GM19099 (cell line): ENCODE measurements around the gene LINGO3.

Experiments
- POLR2A ChIP-seq: IDR thresholded peaks from 3 replicates; pipeline ENCODE4 v1.6.1; 2011; ENCODE audit warnings: low read depth; ENCODE audit not compliant: insufficient read length; ENCODE audit errors: extremely low read depth

Gene LINGO3

GRCh38 chr19:2321565-2322283 lies 13.8 kb upstream of the LINGO3 start:
- TF ChIP-seq POLR2A, result no peak

DNA sequence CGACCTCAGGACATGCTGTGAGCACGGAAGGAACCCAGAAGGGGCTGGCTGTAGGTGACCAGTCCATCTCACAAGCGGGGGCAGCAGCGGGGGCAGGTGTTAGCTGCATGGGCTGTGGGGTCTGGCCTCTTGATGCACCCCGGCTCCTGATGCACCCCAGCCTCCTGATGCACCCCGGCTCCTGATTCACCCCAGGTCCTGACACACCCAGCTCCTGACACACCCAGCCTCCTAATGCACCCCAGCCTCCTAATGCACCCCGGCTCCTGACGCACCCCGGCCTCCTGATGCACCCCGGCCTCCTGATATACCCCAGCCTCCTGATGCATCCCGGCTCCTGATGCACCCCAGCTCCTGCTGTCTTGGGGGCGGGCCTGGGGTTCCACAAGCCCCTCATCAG lies 13.0 kb upstream of the LINGO3 start:
- no peak for TF ChIP-seq POLR2A

DNA sequence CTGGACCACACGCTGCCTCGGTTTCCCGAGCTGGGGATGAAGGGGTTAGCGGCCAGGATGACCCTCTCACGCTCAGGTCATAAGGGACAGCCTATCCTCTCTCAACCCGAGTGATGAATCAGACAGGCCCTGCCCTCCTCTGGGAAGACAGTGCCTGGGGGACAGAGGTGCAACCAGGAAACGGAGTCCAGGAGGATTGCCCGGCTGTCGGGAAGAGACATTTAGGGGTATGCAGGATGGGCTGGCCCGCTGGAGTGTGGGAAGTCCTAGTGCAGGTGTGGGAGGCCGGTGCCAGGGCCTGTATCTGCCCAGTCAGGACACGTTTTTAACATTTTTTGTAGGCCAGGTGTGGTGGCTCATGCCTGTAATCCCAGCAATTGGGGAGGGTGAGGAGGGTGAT lies 12.1 kb upstream of the LINGO3 start:
- TF ChIP-seq POLR2A, result no peak

GRCh38 chr19:2319551-2319950 lies 11.6 kb upstream of the LINGO3 start:
- no peak for TF ChIP-seq POLR2A

DNA sequence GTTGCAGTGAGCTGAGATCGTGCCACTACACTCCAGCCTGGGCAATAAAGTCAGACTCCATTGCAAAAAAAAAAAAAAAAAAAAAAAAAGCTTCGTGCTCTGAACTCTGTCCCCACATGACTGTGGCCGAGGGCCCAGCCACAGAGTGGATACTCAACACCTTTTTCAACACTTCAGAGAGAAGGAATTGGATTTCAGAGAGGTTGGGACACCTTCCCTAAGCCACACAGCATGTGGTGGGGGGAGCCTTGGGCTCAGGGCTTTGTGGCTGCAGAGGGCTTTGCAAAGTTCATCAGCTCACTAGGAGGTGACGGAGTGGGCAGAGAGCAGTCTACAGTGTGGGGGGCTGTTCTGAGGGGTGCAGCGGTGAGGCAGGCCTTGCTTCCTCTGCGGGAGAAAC lies 11.0 kb upstream of the LINGO3 start:
- TF ChIP-seq POLR2A, result no peak

DNA sequence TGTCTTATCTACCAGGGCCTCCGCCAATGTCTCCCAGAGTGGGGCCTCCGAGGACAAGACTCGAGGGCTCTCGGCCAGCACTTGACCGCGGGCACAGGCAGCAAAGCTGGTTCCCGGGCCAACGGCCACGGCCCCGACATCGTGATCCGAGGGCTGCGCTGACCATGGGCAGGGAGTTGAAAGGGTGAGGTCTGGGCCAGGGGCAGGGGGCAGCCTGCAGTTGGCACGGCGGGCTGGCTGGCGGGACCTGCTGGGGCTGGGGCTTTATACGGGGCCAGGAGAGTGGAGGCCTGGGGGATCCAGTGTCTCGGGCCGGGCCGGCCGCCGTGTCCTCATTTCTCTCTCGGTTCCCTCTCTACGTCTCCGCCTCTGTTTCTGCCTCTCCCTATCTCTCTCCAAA lies 9.8 kb upstream of the LINGO3 start:
- no peak for TF ChIP-seq POLR2A

DNA sequence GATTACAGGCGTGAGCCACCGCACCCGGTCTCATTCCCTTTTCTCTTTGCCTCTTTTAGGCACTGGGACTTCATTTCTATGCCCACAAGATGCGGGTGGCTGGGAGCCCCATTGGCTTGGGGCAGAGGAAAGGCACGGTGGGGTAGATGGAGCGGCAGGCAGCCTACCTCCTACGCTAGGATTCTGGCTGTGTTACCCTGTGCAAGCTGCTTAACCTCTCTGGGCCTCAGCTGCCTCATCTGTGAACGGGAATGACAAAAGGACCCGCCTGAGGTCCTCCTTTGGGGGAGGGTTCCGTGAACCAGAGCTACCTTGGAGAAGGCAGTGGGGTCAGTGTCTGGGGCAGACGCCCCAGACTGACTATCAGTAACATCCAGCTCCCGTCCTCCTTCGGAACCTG lies 9.3 kb upstream of the LINGO3 start:
- no peak for TF ChIP-seq POLR2A

DNA sequence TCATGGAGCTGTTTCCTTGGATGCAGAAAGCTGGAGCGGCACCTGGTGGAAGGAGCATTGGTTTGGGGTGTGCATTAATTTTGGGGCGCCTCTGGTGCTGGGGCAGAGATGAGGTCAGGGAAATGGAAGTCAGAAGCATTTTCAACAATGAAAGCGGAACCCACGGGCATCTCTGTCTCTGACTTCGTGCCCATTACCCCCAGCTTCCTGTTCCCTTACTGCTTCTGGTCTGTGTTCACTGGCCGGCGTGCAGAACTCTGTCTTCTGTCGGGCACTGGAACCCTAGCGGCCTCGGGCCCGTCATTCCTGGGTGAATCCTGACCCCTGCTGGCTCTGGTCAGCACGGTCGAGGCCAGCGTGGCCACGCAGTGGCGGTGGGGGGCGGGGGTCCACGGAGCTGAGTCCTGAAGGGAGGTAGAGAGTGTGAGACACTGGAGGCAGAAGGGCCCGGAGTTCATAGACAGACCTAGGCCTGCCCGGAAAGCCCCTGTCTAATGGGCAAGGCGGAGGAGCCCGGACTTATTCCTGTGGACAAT lies 7.9 kb upstream of the LINGO3 start:
- TF ChIP-seq POLR2A, result no peak

DNA sequence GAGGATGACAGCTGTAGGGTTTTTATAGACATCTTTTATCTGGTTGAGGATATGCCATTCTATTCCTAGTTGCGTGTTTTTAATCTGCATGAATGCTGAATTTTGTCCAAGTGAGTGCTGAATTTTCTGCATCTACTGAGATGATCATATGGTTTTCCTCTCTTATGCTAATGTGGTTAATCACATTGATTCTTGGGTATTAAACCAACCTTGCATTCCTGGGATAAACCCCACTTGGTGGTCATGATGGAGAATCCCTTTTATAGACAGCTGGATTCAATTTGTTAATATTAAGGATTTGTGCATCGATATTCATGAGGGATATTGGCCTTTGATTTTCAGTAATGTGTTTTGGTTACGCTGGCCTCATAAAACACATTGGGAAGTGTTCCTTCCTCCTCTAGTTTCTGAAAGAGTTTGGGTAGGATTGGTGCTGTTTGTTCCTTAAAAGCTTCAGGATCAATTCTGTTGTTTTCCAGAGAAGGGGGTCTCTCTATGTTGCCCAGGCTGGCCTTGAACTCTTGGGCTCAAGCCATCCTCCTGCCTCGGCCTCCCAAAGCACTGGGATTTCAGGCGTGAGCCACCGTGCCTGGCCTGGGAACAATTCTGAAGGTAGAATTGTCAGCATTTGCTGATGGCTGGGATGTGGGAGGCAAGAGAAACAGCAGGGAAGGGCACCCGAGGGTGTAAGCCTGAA lies 7.3 kb upstream of the LINGO3 start:
- TF ChIP-seq POLR2A, result no peak

DNA sequence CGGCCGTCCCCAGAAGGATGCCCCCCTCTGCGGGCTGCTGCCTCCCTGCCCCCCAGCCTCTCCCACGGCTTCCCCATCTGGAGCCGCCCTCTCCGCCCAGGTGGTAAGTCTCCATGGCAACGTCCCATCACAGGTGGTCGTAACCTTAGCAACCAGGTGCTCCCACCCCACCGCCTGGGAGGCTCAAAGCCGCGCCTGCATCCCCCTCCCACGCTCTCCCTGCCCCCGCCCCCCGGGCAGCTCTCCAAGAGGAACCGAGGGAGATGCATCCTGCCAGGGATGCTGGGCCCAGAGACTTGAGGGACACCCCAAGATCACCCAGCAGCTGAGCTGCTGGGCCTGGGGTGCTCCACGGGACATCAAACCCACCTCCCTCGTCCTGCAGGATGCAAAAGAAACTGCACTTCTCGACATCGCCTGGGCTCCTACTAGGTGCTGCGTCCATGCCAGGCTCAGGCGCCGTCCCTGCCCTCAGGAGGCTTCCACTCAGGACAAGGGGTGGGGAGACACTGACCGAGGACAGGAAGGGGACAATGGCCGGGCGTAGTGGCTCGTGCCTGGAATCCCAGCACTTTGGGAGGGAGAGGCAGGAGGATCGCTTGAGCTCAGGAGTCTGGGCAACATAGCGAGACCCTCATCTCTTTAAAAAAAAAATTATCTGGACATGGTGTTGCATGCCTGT lies 5.0 kb upstream of the LINGO3 start:
- no peak for TF ChIP-seq POLR2A

DNA sequence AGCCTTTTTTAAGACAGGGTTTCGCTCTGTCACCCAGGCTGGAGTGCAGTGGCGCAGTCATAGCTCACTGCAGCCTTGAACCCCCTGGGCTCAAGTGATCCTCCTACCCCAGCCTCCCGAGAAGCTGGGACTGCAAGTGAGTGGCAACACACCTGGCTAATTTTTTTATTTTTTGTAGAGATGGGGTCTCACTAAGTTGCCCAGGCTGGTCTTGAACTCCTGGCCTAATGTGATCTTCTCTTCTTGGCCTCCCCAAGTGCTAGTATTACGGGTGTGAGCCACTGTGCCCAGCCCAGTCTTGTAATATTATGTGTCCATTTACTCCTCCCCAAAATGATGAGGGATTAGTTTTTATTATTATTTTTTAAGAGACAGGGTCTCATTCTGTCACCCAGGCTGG lies 3.1 kb upstream of the LINGO3 start:
- no peak for TF ChIP-seq POLR2A

GRCh38 chr19:2309734-2310362 lies 1.9 kb upstream of the LINGO3 start:
- TF ChIP-seq POLR2A, result no peak

- no peak for TF ChIP-seq POLR2A
Observed at GRCh38 chr19:2307518-2308012, 389 bp downstream of the LINGO3 start.

DNA sequence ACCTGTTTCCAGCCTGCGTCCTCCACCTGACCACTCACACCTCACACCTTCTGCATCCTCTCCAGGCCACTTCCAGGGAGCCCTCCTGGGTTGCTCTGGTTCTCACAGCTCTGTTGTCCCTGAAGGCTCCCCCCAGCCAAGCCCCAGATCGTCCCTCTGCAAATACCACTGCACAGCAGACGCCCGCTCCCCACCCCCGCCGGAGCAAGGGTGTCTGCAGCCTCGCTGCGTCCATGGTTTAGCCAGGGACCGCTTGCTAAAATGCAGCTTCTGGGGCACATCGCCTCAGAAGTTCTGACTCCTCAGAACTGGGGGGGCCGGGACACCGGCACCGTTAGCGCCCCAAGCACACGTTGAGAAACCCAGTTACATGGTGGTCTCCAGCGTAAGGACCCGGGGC lies 983 bp downstream of the LINGO3 start:
- no peak for TF ChIP-seq POLR2A

DNA sequence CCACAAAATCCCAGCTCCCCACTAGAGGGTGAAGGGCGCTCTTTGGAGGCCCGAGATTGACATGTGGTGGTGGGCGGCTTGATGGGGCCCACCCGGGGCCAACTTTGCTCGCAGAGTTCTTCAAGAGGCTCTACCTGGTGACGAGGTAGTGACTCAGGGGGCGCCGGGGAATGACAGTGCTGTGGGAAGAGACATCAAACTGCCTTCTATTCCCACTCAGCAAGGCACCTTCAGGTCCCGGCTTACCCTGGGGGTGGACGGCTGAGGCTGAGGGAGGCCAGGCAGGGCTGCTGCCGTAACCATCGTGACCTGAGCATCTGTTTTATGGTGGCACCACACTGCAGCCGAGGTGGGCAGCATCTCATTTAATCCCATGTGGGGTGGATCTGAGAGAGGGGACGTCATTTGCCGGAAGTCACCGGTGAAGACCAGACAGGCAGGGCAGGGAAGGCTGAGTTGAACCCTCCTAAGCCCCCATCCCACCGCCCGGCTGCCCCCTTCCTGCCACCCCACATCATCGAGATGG lies 1.6 kb downstream of the LINGO3 start:
- TF ChIP-seq POLR2A, result no peak
